DMS 273 (cell line): Measurements from ENCODE around the gene AIFM2.

Experiments
- DNase-seq: peaks from one replicate; lab custom pipeline; 2025; ENCODE audit not compliant: unreplicated experiment; lab: John Stamatoyannopoulos, UW

AIFM2 gene

GRCh38 chr10:70146489-70147258 is 14.0 kb upstream of the AIFM2 start, which contains the start of gene TYSND1:
Gene TYSND1, minus strand, starts transcription at chr10:70146700. Its CDS starts 114 bp downstream, at chr10:70146586.
- peak; percentile 99 for DNase-seq

- DNase-seq: peak; percentile 79
Observed at GRCh38 chr10:70145666-70146488, 13.3 kb upstream of the AIFM2 start.

- DNase-seq: peak; percentile 43
Observed at GRCh38 chr10:70145166-70145665, 12.6 kb upstream of the AIFM2 start.

- no peak for DNase-seq
Observed at GRCh38 chr10:70144372-70145110, 11.9 kb upstream of the AIFM2 start.

- DNase-seq: no peak
Observed at GRCh38 chr10:70142555-70142954, 9.9 kb upstream of the AIFM2 start.

GRCh38 chr10:70140297-70140696 is 7.7 kb upstream of the AIFM2 start:
- no peak for DNase-seq

- DNase-seq: no peak
Observed at GRCh38 chr10:70139997-70140250, 7.3 kb upstream of the AIFM2 start.

GRCh38 chr10:70139151-70139996 is 6.7 kb upstream of the AIFM2 start:
- no peak for DNase-seq

- no peak for DNase-seq
Observed at GRCh38 chr10:70137927-70138883, 5.6 kb upstream of the AIFM2 start.

- no peak for DNase-seq
Observed at GRCh38 chr10:70137135-70137534, 4.5 kb upstream of the AIFM2 start.

- no peak for DNase-seq
Observed at GRCh38 chr10:70135684-70136083, 3.1 kb upstream of the AIFM2 start.

- DNase-seq: no peak
Observed at GRCh38 chr10:70135046-70135445, 2.4 kb upstream of the AIFM2 start.

- DNase-seq: no peak
Observed at GRCh38 chr10:70131560-70131937, 1.1 kb downstream of the AIFM2 start.

- no peak for DNase-seq
Observed at GRCh38 chr10:70130878-70131559, 1.6 kb downstream of the AIFM2 start.

GRCh38 chr10:70126700-70127395 is 5.8 kb downstream of the AIFM2 start:
- DNase-seq: no peak

- no peak for DNase-seq
Observed at GRCh38 chr10:70125918-70126552, 6.6 kb downstream of the AIFM2 start.

GRCh38 chr10:70124918-70125317 is 7.7 kb downstream of the AIFM2 start:
- DNase-seq: no peak

GRCh38 chr10:70124415-70124814 is 8.2 kb downstream of the AIFM2 start:
- no peak for DNase-seq
